Measurements from ENCODE around the gene KLRG1. TPM values are rescaled to one million over a fixed set of nuclear protein-coding genes. Genes with fewer than 3 reads are reported as not detected.

The KLRG1 gene
- total and polyA plus RNA-seq, 9 of the 15 experiments (the other 6 are each of a cell fraction or from before 2014, with no cell fraction given) = 1.4 to 7.2 (median 2.1) TPM

DNA sequence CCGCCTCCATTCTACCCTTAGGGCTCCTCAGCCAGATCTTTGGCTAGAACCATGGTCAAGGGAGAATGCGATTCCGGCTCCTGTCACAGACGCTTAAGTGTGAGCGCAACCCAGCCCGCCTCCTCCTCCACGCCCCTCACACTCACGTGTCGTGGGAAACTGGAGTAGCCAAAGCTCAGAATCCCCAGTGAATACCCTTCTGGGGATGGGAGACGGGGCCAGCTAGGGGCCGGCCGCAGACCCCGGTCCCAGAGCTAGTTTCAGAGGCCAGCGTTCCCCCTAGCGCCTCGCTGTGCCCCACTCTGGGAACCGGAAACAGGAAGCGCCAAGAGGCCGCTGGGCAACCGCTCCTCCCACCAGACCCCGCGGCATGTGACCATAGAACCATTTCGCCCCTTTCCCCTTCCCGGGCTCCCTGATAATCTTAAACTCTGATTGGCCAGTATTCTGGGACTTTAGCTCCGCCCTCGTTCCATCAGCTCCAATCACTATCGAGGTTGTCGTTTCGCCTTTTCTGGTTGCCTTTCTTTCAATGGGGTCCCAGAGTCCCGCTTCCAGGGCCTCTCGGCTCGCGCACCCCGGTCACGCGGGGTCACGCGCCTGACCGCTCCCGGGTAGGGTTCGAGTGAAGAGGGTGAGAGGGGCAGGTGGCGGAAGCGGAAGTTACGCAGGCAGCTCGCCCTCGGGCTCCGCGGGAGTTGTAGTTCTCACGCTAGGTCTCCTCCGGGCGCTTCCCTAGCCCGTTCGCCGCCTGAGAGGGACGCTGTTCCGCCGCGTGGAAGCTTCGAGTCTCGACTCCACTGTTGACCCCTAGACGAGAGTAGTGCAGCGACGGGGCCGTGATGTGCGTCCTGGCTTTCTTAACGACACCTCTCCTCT lies 39.8 kb upstream of the KLRG1 start, which contains the start of gene M6PR (continued):
- TF ChIP-seq, protein P1, sequence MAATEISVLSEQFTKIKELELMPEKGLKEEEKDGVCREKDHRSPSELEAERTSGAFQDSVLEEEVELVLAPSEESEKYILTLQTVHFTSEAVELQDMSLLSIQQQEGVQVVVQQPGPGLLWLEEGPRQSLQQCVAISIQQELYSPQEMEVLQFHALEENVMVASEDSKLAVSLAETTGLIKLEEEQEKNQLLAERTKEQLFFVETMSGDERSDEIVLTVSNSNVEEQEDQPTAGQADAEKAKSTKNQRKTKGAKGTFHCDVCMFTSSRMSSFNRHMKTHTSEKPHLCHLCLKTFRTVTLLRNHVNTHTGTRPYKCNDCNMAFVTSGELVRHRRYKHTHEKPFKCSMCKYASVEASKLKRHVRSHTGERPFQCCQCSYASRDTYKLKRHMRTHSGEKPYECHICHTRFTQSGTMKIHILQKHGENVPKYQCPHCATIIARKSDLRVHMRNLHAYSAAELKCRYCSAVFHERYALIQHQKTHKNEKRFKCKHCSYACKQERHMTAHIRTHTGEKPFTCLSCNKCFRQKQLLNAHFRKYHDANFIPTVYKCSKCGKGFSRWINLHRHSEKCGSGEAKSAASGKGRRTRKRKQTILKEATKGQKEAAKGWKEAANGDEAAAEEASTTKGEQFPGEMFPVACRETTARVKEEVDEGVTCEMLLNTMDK (IDR thresholded peaks at IDR 0.05; ENCODE audit: borderline replicate concordance, insufficient read depth, low read depth, low read length, poor library complexity, severe bottlenecking) = peak; percentile 13
- TF ChIP-seq PHF8 (IDR thresholded peaks at IDR 0.05; ENCODE audit: borderline replicate concordance, low read length) = peak; percentile 68; the same call in 1 of the 2 replicates
- no peak for TF ChIP-seq NR1H2 (CRISPR knock-in tag; IDR thresholded peaks at IDR 0.05)
- TF ChIP-seq ZNF212 (CRISPR knock-in tag; IDR thresholded peaks at IDR 0.05) = no peak
- TF ChIP-seq, protein P2, sequence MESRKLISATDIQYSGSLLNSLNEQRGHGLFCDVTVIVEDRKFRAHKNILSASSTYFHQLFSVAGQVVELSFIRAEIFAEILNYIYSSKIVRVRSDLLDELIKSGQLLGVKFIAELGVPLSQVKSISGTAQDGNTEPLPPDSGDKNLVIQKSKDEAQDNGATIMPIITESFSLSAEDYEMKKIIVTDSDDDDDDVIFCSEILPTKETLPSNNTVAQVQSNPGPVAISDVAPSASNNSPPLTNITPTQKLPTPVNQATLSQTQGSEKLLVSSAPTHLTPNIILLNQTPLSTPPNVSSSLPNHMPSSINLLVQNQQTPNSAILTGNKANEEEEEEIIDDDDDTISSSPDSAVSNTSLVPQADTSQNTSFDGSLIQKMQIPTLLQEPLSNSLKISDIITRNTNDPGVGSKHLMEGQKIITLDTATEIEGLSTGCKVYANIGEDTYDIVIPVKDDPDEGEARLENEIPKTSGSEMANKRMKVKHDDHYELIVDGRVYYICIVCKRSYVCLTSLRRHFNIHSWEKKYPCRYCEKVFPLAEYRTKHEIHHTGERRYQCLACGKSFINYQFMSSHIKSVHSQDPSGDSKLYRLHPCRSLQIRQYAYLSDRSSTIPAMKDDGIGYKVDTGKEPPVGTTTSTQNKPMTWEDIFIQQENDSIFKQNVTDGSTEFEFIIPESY (CRISPR knock-in tag; IDR thresholded peaks at IDR 0.05) = no peak; the same call in 1 of the 2 replicates
- TF ChIP-seq, protein P3, sequence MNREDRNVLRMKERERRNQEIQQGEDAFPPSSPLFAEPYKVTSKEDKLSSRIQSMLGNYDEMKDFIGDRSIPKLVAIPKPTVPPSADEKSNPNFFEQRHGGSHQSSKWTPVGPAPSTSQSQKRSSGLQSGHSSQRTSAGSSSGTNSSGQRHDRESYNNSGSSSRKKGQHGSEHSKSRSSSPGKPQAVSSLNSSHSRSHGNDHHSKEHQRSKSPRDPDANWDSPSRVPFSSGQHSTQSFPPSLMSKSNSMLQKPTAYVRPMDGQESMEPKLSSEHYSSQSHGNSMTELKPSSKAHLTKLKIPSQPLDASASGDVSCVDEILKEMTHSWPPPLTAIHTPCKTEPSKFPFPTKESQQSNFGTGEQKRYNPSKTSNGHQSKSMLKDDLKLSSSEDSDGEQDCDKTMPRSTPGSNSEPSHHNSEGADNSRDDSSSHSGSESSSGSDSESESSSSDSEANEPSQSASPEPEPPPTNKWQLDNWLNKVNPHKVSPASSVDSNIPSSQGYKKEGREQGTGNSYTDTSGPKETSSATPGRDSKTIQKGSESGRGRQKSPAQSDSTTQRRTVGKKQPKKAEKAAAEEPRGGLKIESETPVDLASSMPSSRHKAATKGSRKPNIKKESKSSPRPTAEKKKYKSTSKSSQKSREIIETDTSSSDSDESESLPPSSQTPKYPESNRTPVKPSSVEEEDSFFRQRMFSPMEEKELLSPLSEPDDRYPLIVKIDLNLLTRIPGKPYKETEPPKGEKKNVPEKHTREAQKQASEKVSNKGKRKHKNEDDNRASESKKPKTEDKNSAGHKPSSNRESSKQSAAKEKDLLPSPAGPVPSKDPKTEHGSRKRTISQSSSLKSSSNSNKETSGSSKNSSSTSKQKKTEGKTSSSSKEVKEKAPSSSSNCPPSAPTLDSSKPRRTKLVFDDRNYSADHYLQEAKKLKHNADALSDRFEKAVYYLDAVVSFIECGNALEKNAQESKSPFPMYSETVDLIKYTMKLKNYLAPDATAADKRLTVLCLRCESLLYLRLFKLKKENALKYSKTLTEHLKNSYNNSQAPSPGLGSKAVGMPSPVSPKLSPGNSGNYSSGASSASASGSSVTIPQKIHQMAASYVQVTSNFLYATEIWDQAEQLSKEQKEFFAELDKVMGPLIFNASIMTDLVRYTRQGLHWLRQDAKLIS (CRISPR knock-in tag; IDR thresholded peaks at IDR 0.05) = 0 out of 2 replicates have a peak, but pooled peaks have one; percentile 18
- peak; percentile 73 for TF ChIP-seq TBP (optimal IDR thresholded peaks at IDR 0.05; ENCODE audit: low read depth, low read length)
- TF ChIP-seq TSC22D4 (tag; IDR thresholded peaks at IDR 0.05) = no peak
- TF ChIP-seq ATF7 (IDR thresholded peaks at IDR 0.05) = peak; percentile 56
- no peak for TF ChIP-seq MEF2D (tag; conservative IDR thresholded peaks at IDR 0.05; ENCODE audit: low read depth)
- TF ChIP-seq NBN (IDR thresholded peaks at IDR 0.05; ENCODE audit: low read depth) = 0 out of 2 replicates have a peak, but pooled peaks have one; percentile 71
- TF ChIP-seq SUPT5H (IDR thresholded peaks at IDR 0.05) = peak; percentile 87

Measured in K562 (cell line).